ENCODE results near the gene HOMEZ. TPM values are rescaled to one million over a fixed set of nuclear protein-coding genes. Genes with fewer than 3 reads are reported as not detected.

HOMEZ gene
- total and polyA plus RNA-seq, 10 of the 15 experiments (the other 5 are each of a cell fraction or from before 2014, with no cell fraction given) = 2.6 to 19.3 (median 13.0) TPM

- no peak for TF ChIP-seq PRDM15 (CRISPR knock-in tag; IDR thresholded peaks at IDR 0.05)
- TF ChIP-seq KAT2A (conservative IDR thresholded peaks at IDR 0.05; ENCODE audit: control insufficient read depth, low read depth, low read length) = no peak
- no peak for TF ChIP-seq FOXK2 (IDR thresholded peaks at IDR 0.05)
- TF ChIP-seq SIN3A (IDR thresholded peaks at IDR 0.05; ENCODE audit: low read depth, low read length) = 0 out of 2 replicates have a peak, but pooled peaks have one; percentile 32
- 0 out of 2 replicates have a peak, but pooled peaks have one; percentile 1 for TF ChIP-seq SREBF1 (IDR thresholded peaks at IDR 0.05; ENCODE audit: low read length)
- TF ChIP-seq, protein P1, sequence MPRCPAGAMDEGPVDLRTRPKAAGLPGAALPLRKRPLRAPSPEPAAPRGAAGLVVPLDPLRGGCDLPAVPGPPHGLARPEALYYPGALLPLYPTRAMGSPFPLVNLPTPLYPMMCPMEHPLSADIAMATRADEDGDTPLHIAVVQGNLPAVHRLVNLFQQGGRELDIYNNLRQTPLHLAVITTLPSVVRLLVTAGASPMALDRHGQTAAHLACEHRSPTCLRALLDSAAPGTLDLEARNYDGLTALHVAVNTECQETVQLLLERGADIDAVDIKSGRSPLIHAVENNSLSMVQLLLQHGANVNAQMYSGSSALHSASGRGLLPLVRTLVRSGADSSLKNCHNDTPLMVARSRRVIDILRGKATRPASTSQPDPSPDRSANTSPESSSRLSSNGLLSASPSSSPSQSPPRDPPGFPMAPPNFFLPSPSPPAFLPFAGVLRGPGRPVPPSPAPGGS (IDR thresholded peaks at IDR 0.05; ENCODE audit: borderline replicate concordance, insufficient read depth, low read depth, low read length, poor library complexity, severe bottlenecking) = no peak
- no peak for TF ChIP-seq TARDBP (IDR thresholded peaks at IDR 0.05; ENCODE audit: borderline replicate concordance)
- TF ChIP-seq PML (IDR thresholded peaks at IDR 0.05; ENCODE audit: low read length) = no peak
- no peak for TF ChIP-seq EZH2 (IDR thresholded peaks at IDR 0.05; ENCODE audit: borderline replicate concordance, control insufficient read depth, low read depth, low read length)
- TF ChIP-seq CUX1 (IDR thresholded peaks at IDR 0.05; ENCODE audit: insufficient replicate concordance, low read depth, low read length) = no peak
- TF ChIP-seq TCF7 (IDR thresholded peaks at IDR 0.05; ENCODE audit: borderline replicate concordance) = no peak
- TF ChIP-seq POU2F2 (IDR thresholded peaks at IDR 0.05; ENCODE audit: borderline replicate concordance, low read depth, low read length) = no peak
- TF ChIP-seq FOS (IDR thresholded peaks at IDR 0.05; ENCODE audit: borderline replicate concordance, extremely low read depth, insufficient read length) = no peak
- TF ChIP-seq CHD2 (IDR thresholded peaks at IDR 0.05; ENCODE audit: borderline replicate concordance, low read depth, low read length) = no peak
- TF ChIP-seq EGR1 (IDR thresholded peaks at IDR 0.05; ENCODE audit: borderline replicate concordance in 1 of 2, low read depth in 2 of 2, low read length in 2 of 2) = 0 out of 3 replicates have a peak, but pooled peaks of 1 of the 2 experiments have one; percentile 9
- TF ChIP-seq BACH1 (IDR thresholded peaks at IDR 0.05; ENCODE audit: borderline replicate concordance) = 0 out of 2 replicates have a peak, but pooled peaks have one; percentile 24
- no peak for TF ChIP-seq TAF1 (IDR thresholded peaks at IDR 0.05; ENCODE audit: borderline replicate concordance, low read depth, low read length)
- no peak for TF ChIP-seq MXI1 (IDR thresholded peaks at IDR 0.05; ENCODE audit: low read depth, low read length)
- no peak for TF ChIP-seq DPF2 (IDR thresholded peaks at IDR 0.05)
Observed at GRCh38 chr14:23321572-23322547, 35.9 kb upstream of the HOMEZ start (continued).

Data from GM12878 (cell line).